HEK293 (cell line): Measurements from ENCODE around the gene TET1.
"Not testable (repeated sequence)": the region's sequence is repeated elsewhere in the genome, so short reads cannot be mapped to it uniquely, and the experiment has no call there.

ENCODE experiments used
- CTCF ChIA-PET: fragments of 350-600 bp; formaldehyde crosslinking; extraction: SDS; loops from one replicate; lab custom pipeline; 2021; ENCODE audit warnings: antibody characterized with exemption; lab: Yijun Ruan, JAX
- POLR2A ChIA-PET: fragments of 300-600 bp; formaldehyde crosslinking; extraction: SDS; loops from one replicate; lab custom pipeline; 2020; ENCODE audit warnings: antibody characterized with exemption, inconsistent platforms; lab: Yijun Ruan, JAX
- H3K27ac ChIP-seq: fragments of 200-500 bp; sonication (Bioruptor generic); 2 replicates; pipeline ENCODE4 v1.5.1; 2014; ENCODE audit warnings: low read depth, low read length, control low read depth, inconsistent platforms; ENCODE audit errors: extremely low read depth
- H3K36me3 ChIP-seq, 2 experiments: fragments of 200-500 bp in 1 of 2; sonication (Bioruptor generic) in 1 of 2; 1 replicate in 1 of 2; 2 replicates in 1 of 2; pipeline ENCODE4 v1.5.1; 2014 to 2017; ENCODE audit warnings: inconsistent platforms in 2 of 2, low read length in 2 of 2; ENCODE audit not compliant: control insufficient read depth in 2 of 2, insufficient read depth in 1 of 2
- H3K4me1 ChIP-seq: fragments of 200-500 bp; sonication (Bioruptor generic); 2 replicates; pipeline ENCODE4 v1.5.1; 2014; ENCODE audit warnings: mild to moderate bottlenecking, low read length, inconsistent platforms; ENCODE audit not compliant: control insufficient read depth, insufficient read depth
- H3K4me3 ChIP-seq: 2 replicates; pipeline ENCODE4 v1.5.1; 2011; ENCODE audit warnings: low read depth, mild to moderate bottlenecking, control low read depth, low read length, moderate library complexity
- H3K9me3 ChIP-seq: fragments of 200-500 bp; sonication (Bioruptor generic); 2 replicates; pipeline ENCODE4 v1.5.1; 2014; ENCODE audit warnings: low read depth, low read length, inconsistent platforms; ENCODE audit not compliant: control insufficient read depth, insufficient read depth
- GLI2 ChIP-seq: fragments of 450-650 bp; formaldehyde crosslinking; IDR thresholded peaks from 2 replicates; pipeline ENCODE4; 2017; ENCODE audit warnings: missing biosample characterization, missing genetic modification characterization, low read depth, borderline replicate concordance
- MYNN ChIP-seq: fragments of 450-650 bp; formaldehyde crosslinking; IDR thresholded peaks from 2 replicates; pipeline ENCODE4 v1.5.1; 2016; ENCODE audit warnings: missing biosample characterization, missing genetic modification characterization, borderline replicate concordance
- MZF1 ChIP-seq: fragments of 450-650 bp; formaldehyde crosslinking; IDR thresholded peaks from 2 replicates; pipeline ENCODE4 v1.5.1; 2017; ENCODE audit warnings: missing biosample characterization, missing genetic modification characterization, borderline replicate concordance
- ZBTB21 ChIP-seq: fragments of 450-650 bp; formaldehyde crosslinking; IDR thresholded peaks from 2 replicates; pipeline ENCODE4 v1.5.1; 2017; ENCODE audit warnings: missing biosample characterization, missing genetic modification characterization
- ZBTB8A ChIP-seq: fragments of 450-650 bp; formaldehyde crosslinking; IDR thresholded peaks from 2 replicates; pipeline ENCODE4 v1.5.1; 2016; ENCODE audit warnings: missing biosample characterization, missing genetic modification characterization
- ZFP37 ChIP-seq: fragments of 450-650 bp; formaldehyde crosslinking; IDR thresholded peaks from 2 replicates; pipeline ENCODE4 v1.5.1; 2016; ENCODE audit warnings: missing biosample characterization, missing genetic modification characterization
- ZNF121 ChIP-seq: fragments of 450-650 bp; formaldehyde crosslinking; IDR thresholded peaks from 2 replicates; pipeline ENCODE4 v1.5.1; 2016; ENCODE audit warnings: missing biosample characterization, missing genetic modification characterization
- ZNF140 ChIP-seq: fragments of 450-650 bp; formaldehyde crosslinking; IDR thresholded peaks from 2 replicates; pipeline ENCODE4 v1.5.1; 2016; ENCODE audit warnings: missing biosample characterization, missing genetic modification characterization
- ZNF155 ChIP-seq: fragments of 450-650 bp; formaldehyde crosslinking; IDR thresholded peaks from 2 replicates; pipeline ENCODE4 v1.5.1; 2016; ENCODE audit warnings: missing biosample characterization, missing genetic modification characterization
- ZNF214 ChIP-seq: fragments of 450-650 bp; formaldehyde crosslinking; IDR thresholded peaks from 2 replicates; pipeline ENCODE4 v1.5.1; 2017; ENCODE audit warnings: missing biosample characterization, mild to moderate bottlenecking, missing genetic modification characterization, borderline replicate concordance
- ZNF223 ChIP-seq: fragments of 450-650 bp; formaldehyde crosslinking; IDR thresholded peaks from 2 replicates; pipeline ENCODE4 v1.5.1; 2016; ENCODE audit warnings: missing biosample characterization, missing genetic modification characterization
- ZNF266 ChIP-seq: fragments of 450-650 bp; formaldehyde crosslinking; IDR thresholded peaks from 2 replicates; pipeline ENCODE4 v1.5.1; 2016; ENCODE audit warnings: missing biosample characterization, missing genetic modification characterization, low read depth
- ZNF292 ChIP-seq: fragments of 450-650 bp; formaldehyde crosslinking; IDR thresholded peaks from 2 replicates; pipeline ENCODE4 v1.5.1; 2016; ENCODE audit warnings: low read depth, missing biosample characterization, missing genetic modification characterization, borderline replicate concordance
- ZNF341 ChIP-seq: fragments of 450-650 bp; formaldehyde crosslinking; IDR thresholded peaks from 2 replicates; pipeline ENCODE4; 2016; ENCODE audit warnings: low read depth, missing biosample characterization, missing genetic modification characterization
- ZNF394 ChIP-seq: fragments of 450-650 bp; formaldehyde crosslinking; IDR thresholded peaks from 2 replicates; pipeline ENCODE4 v1.5.1; 2016; ENCODE audit warnings: missing biosample characterization, missing genetic modification characterization, mild to moderate bottlenecking, moderate library complexity, borderline replicate concordance
- ZNF501 ChIP-seq: fragments of 450-650 bp; formaldehyde crosslinking; IDR thresholded peaks from 2 replicates; pipeline ENCODE4 v1.5.1; 2016; ENCODE audit warnings: missing biosample characterization, missing genetic modification characterization
- ZNF510 ChIP-seq: fragments of 450-650 bp; formaldehyde crosslinking; IDR thresholded peaks from 2 replicates; pipeline ENCODE4 v1.5.1; 2018; ENCODE audit warnings: mild to moderate bottlenecking, missing genetic modification characterization, missing biosample characterization; ENCODE audit not compliant: insufficient replicate concordance
- ZNF529 ChIP-seq: fragments of 450-650 bp; formaldehyde crosslinking; IDR thresholded peaks from 2 replicates; pipeline ENCODE4 v1.5.1; 2017; ENCODE audit warnings: missing genetic modification characterization, missing biosample characterization; ENCODE audit not compliant: insufficient replicate concordance
- ZNF530 ChIP-seq: fragments of 450-650 bp; formaldehyde crosslinking; IDR thresholded peaks from 2 replicates; pipeline ENCODE4 v1.5.1; 2016; ENCODE audit warnings: low read depth, missing biosample characterization, missing genetic modification characterization
- ZNF555 ChIP-seq: fragments of 450-650 bp; formaldehyde crosslinking; conservative IDR thresholded peaks from 2 replicates; pipeline ENCODE4 v1.5.1; 2017; ENCODE audit warnings: missing biosample characterization, mild to moderate bottlenecking, missing genetic modification characterization, inconsistent platforms
- ZNF623 ChIP-seq: fragments of 450-650 bp; formaldehyde crosslinking; IDR thresholded peaks from 2 replicates; pipeline ENCODE4 v1.5.1; 2016; ENCODE audit warnings: missing biosample characterization, missing genetic modification characterization
- ZNF629 ChIP-seq: fragments of 450-650 bp; formaldehyde crosslinking; IDR thresholded peaks from 2 replicates; pipeline ENCODE4 v1.5.1; 2017; ENCODE audit warnings: missing biosample characterization, missing genetic modification characterization
- ZNF664 ChIP-seq: fragments of 450-650 bp; formaldehyde crosslinking; IDR thresholded peaks from 2 replicates; pipeline ENCODE4 v1.5.1; 2016; ENCODE audit warnings: missing biosample characterization, missing genetic modification characterization
- TF ChIP-seq, protein P1 (sequence below): fragments of 450-650 bp; formaldehyde crosslinking; conservative IDR thresholded peaks from 2 replicates; pipeline ENCODE4 v1.5.1; 2016; ENCODE audit warnings: low read depth, missing biosample characterization, missing genetic modification characterization
- TF ChIP-seq, protein P2 (sequence below): fragments of 450-650 bp; formaldehyde crosslinking; conservative IDR thresholded peaks from 2 replicates; pipeline ENCODE4 v1.5.1; 2016; ENCODE audit warnings: low read depth, missing biosample characterization, missing genetic modification characterization

Gene TET1

DNA sequence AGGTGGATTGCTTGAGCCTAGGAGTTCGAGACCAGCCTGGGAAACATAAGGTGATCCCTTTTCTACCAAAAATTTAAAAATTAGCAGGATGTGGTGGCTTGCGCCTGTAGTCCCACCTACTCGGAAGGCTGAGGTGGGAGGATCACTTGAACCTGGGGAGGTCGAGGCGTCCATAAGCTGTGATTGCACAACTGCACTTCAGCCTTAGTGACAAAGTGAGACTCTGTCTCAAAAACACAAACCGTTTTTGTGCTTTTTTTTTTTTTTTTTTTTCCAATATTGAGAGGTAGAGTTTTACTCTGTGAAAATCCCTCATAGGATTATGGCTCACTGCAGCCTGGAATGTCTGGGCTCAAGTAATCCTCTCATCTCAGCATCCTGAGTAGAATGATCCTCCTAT lies 175.0 kb downstream of the TET1 start (continued):
- TF ChIP-seq, protein P1, sequence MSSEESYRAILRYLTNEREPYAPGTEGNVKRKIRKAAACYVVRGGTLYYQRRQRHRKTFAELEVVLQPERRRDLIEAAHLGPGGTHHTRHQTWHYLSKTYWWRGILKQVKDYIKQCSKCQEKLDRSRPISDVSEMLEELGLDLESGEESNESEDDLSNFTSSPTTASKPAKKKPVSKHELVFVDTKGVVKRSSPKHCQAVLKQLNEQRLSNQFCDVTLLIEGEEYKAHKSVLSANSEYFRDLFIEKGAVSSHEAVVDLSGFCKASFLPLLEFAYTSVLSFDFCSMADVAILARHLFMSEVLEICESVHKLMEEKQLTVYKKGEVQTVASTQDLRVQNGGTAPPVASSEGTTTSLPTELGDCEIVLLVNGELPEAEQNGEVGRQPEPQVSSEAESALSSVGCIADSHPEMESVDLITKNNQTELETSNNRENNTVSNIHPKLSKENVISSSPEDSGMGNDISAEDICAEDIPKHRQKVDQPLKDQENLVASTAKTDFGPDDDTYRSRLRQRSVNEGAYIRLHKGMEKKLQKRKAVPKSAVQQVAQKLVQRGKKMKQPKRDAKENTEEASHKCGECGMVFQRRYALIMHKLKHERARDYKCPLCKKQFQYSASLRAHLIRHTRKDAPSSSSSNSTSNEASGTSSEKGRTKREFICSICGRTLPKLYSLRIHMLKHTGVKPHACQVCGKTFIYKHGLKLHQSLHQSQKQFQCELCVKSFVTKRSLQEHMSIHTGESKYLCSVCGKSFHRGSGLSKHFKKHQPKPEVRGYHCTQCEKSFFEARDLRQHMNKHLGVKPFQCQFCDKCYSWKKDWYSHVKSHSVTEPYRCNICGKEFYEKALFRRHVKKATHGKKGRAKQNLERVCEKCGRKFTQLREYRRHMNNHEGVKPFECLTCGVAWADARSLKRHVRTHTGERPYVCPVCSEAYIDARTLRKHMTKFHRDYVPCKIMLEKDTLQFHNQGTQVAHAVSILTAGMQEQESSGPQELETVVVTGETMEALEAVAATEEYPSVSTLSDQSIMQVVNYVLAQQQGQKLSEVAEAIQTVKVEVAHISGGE (tag by site-specific recombination) = no peak
- TF ChIP-seq ZFP37 (tag by site-specific recombination) = no peak

DNA sequence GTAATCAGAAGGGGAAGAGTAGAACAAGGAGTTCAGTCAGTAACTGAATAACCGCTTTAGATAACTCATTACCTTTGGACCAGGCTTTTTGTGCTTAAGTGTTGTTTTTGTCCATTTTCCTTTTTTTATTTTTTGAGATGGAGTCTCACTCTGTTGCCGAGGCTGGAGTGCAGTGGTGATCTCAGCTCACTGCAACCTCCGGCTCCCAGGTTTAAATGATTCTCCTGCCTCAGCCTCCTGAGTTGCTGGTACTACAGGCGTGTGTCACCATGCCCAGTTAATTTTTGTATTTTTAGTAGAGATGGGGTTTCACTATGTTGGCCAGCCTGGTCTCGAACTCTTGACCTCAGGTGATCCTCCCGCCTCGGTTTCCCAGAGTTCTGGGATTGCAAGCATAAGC lies 175.6 kb downstream of the TET1 start:
- H3K4me3 ChIP-seq, H3K4me1 ChIP-seq, H3K27ac ChIP-seq, H3K9me3 ChIP-seq, POLR2A ChIA-PET, CTCF ChIA-PET: not testable (repeated sequence)
- H3K36me3 ChIP-seq = peaks cover 86 to 87% of the 10 kb centered on the region in 2 experiments
- peak; percentile 90 for TF ChIP-seq ZNF121 (tag by site-specific recombination)

DNA sequence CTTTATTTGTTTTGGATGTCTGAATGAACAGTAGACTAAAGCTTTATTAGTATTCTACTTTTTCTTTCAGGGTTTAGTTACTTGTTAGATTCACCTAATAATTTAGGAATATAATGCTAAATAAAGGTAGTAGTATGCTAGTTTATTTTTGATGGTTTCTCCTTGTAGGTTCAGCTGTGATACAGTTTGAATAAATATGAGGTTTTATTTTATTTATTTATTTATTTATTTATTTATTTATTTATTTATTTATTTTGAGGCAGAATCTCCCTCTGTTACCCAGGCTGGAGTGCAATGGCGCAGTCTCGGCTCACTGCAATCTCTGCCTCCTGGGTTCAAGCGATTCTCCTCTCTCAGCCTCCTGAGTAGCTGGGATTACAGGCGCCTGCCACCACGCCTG lies 180.5 kb downstream of the TET1 start:
- POLR2A ChIA-PET, H3K4me3 ChIP-seq, H3K27ac ChIP-seq, H3K4me1 ChIP-seq, H3K9me3 ChIP-seq: not testable (repeated sequence)
- CTCF ChIA-PET = interaction anchor here (0.6 kb wide), 1 partner anchor 123 kb away, joined by 3 read pairs; no protein-coding TSS in a partner anchor
- peaks cover 84 to 96% of the 10 kb centered on the region in 2 experiments for H3K36me3 ChIP-seq
- TF ChIP-seq ZNF394 (tag by site-specific recombination) = peak; percentile 99
- peak; percentile 17; the same call in 1 of the 2 replicates for TF ChIP-seq ZNF214 (tag by site-specific recombination)
- TF ChIP-seq ZNF501 (tag by site-specific recombination) = peak; percentile 88
- peak; percentile 76 for TF ChIP-seq ZNF292
- TF ChIP-seq ZNF155 (tag by site-specific recombination) = 0 out of 2 replicates have a peak, but pooled peaks have one; percentile 61
- TF ChIP-seq ZNF121 (tag by site-specific recombination) = 0 out of 2 replicates have a peak, but pooled peaks have one; percentile 62
- TF ChIP-seq ZNF664 (tag by site-specific recombination) = peak; percentile 83
- TF ChIP-seq GLI2 (tag by site-specific recombination) = peak; percentile 42; the same call in 1 of the 2 replicates
- peak; percentile 79; the same call in 1 of the 2 replicates for TF ChIP-seq ZNF530
- TF ChIP-seq ZNF266 (tag by site-specific recombination) = peak; percentile 88
- peak; percentile 90 for TF ChIP-seq ZNF623
- peak; percentile 89 for TF ChIP-seq ZBTB8A
- TF ChIP-seq ZNF510 (tag by site-specific recombination) = peak; percentile 93
- TF ChIP-seq ZNF555 (tag by site-specific recombination) = peak; percentile 98
- peak; percentile 97 for TF ChIP-seq ZNF140
- TF ChIP-seq ZNF529 = peak; percentile 52
- TF ChIP-seq ZNF629 = peak; percentile 80
- peak; percentile 51; the same call in 1 of the 2 replicates for TF ChIP-seq ZNF223 (tag by site-specific recombination)
- peak; percentile 89; the same call in 1 of the 2 replicates for TF ChIP-seq ZFP37 (tag by site-specific recombination)
- peak; percentile 66 for TF ChIP-seq ZBTB21 (tag by site-specific recombination)
- 0 out of 2 replicates have a peak, but pooled peaks have one; percentile 30 for TF ChIP-seq ZNF341 (tag by site-specific recombination)
- TF ChIP-seq, protein P2, sequence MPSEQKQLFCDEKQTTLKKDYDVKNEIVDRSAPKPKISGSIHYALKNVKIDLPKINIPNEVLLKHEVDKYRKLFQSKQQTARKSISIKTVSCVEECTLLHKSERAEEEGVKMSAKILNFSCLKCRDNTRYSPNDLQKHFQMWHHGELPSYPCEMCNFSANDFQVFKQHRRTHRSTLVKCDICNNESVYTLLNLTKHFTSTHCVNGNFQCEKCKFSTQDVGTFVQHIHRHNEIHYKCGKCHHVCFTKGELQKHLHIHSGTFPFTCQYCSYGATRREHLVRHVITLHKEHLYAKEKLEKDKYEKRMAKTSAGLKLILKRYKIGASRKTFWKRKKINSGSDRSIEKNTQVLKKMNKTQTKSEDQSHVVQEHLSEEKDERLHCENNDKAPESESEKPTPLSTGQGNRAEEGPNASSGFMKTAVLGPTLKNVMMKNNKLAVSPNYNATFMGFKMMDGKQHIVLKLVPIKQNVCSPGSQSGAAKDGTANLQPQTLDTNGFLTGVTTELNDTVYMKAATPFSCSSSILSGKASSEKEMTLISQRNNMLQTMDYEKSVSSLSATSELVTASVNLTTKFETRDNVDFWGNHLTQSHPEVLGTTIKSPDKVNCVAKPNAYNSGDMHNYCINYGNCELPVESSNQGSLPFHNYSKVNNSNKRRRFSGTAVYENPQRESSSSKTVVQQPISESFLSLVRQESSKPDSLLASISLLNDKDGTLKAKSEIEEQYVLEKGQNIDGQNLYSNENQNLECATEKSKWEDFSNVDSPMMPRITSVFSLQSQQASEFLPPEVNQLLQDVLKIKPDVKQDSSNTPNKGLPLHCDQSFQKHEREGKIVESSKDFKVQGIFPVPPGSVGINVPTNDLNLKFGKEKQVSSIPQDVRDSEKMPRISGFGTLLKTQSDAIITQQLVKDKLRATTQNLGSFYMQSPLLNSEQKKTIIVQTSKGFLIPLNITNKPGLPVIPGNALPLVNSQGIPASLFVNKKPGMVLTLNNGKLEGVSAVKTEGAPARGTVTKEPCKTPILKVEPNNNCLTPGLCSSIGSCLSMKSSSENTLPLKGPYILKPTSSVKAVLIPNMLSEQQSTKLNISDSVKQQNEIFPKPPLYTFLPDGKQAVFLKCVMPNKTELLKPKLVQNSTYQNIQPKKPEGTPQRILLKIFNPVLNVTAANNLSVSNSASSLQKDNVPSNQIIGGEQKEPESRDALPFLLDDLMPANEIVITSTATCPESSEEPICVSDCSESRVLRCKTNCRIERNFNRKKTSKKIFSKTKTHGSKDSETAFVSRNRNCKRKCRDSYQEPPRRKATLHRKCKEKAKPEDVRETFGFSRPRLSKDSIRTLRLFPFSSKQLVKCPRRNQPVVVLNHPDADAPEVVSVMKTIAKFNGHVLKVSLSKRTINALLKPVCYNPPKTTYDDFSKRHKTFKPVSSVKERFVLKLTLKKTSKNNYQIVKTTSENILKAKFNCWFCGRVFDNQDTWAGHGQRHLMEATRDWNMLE (tag by site-specific recombination) = peak; percentile 96
- TF ChIP-seq MZF1 = peak; percentile 31; the same call in 1 of the 2 replicates
- TF ChIP-seq MYNN (tag by site-specific recombination) = peak; percentile 51; the same call in 1 of the 2 replicates
